ENCODE data around the gene MAGIX.
"Not testable (repeated sequence)": the region's sequence is repeated elsewhere in the genome, so short reads cannot be mapped to it uniquely, and the experiment has no call there.

Gene MAGIX

DNA sequence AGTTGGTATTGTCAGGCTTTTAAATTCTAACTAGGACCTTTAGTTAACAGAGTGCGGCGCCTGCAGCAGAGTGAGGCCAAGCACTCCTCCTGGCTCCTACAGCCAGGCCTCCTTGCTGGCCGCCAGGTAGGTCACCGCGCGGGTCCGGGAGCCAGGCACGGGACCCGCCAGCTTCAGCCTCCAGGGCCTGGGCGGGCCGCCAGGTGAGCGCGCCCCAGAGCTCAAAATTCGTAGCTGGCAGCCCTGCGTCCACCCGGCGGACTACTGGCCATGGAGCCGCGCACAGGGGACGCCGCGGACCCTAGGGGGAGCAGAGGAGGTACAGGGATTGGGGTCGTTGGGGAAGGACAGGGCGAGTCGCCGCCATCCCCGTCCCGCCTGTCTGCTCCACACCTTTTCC, at the start of gene MAGIX:
Gene MAGIX, plus strand, starts transcription at position 139 of the 400 bp plus-strand sequence. Its CDS starts 132 bp downstream, at position 271.
- DNase-seq: no peak

DNA sequence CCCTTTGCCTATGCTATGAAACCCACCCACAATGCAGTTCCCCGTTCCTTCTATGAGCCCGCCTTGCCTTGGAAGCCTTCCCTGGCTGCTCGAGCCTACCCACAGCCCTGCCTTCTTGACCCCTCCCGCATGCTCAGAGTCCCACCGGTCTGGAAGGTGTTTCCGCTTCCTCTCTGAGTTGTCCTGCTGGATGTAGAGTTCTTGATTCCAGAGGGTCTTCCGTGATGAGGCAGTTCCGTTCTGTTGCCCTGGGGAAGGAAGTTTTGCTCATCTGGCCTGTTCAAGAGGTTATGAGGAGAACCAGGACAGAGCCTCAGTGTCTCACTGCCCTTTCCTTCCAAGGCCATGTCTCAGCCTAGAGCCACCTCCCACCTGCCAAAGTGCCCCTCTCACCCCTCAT, 46.5 kb upstream of the MAGIX start:
- no peak for DNase-seq

DNA sequence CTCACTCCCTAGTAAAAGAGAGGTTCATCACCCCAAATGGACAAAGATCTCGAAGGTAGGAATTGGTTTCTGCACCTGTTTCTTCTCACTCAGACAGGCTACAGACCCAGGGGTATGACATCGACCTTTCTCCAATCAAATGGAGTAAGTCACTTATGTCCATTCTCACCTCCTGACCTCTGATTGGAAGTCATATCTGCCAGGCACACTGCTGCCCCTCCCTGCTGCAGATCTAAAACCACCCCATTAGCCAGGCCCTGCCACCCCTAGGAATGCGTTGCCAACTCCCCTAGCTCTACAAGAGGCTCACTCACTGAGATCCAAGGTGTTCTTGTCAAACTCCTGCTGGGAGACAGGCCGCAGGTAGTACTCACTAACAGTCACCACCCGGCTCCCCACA, 45.8 kb upstream of the MAGIX start:
- no peak for DNase-seq

DNA sequence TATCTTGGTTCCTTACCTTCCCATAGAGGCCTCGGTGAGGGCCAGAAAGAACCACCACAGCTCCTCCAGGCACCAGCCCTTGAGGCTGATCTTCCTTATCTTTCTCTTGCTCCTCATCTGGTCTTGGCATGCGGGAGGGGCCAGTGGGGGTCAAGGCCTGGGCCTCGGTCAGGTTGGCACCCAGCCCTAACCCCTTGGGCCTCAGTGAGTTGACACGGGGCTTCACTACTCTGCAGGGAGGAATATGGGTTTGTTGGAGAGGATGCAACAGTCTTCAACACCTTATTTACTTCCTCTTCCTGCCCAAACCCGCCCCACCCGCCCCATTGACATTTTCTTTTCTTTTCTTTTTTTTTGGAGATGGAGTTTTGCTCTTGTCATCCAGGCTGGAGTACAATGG, 45.0 kb upstream of the MAGIX start:
- DNase-seq: no peak

DNA sequence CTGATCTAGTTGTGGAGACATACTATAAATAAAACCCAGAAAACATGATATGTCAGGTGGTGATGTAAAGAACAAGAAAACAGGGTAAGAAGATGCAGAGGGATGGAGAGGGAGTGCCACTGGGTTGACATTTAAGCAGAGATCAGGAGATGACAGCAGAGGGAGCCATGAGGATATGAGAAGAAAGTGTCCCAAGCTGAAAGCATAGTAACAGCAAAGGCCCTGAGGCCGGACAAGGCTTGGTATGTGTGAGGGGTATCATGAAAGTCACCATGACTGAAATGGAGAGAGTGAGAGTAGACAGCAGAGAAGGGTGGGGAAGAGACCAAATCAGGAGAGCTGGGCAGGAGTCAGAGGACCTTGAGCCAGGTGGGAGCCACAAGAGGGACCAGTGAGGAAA, 42.5 kb upstream of the MAGIX start:
- DNase-seq: peak in 1 of 2 experiments; percentile 17

DNA sequence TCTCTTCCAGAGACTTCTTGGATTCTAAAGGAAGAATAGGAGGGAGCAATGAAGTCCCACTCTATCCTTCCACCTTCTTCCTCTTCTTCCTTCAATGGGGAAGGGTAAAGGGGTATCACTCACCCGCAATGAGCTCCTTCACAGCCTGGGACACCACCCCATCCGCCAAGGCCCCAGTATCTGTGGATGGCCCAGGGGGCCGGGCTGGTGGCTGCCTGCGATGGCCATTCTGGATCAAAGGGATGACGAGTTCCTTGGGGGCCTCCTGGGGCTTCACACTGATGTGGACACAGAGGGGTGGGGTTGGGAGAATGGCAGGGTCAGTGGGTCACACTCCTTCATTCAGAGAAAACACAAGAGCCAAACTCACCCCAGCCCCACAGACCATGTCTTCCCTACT, 40.1 kb upstream of the MAGIX start:
- DNase-seq: no peak

DNA sequence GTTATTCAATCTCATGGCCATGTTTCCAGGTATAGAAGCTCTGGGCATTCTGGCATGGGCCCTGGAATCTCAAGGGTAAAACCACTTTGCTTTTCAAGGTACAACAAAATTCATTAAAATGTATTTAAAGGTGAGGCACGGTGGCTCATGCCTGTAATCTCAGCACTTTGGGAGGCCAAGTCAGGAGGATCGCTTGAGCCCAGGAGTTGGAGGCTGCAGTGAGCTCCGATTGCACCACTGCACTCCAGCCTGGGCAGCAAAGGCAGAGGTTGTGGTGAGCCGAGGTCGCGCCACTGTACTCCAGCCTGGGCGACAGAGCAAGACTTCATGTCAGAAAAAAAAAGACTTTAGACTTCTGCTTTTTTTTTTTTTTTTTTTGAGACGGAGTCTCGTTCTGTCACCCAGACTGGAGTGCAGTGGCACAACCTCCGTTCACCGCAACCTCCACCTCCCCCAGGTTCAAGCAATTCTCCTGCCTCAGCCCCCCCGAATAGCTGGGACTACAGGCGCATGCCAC, 34.8 kb upstream of the MAGIX start:
- DNase-seq: not testable (repeated sequence)

DNA sequence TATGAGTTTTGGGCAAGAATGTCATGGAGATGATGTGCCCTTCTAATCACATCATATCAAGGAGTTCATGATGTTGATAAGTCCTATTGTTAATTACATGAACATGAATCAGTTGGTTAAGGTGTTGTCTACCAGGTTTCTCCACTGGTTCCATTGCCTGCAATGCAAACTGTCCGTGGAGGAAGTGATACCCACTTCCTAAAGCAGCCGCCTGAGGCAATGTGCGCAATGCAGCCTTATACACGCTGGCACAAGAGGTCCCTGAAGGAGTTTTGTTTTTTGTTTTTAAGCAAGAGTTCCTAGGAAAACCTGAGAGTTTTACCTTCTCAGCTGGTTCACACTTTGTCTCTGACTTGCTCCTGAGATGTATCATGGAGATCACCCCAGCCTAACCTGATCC, 33.1 kb upstream of the MAGIX start:
- DNase-seq: peak; percentile 5 to 35

DNA sequence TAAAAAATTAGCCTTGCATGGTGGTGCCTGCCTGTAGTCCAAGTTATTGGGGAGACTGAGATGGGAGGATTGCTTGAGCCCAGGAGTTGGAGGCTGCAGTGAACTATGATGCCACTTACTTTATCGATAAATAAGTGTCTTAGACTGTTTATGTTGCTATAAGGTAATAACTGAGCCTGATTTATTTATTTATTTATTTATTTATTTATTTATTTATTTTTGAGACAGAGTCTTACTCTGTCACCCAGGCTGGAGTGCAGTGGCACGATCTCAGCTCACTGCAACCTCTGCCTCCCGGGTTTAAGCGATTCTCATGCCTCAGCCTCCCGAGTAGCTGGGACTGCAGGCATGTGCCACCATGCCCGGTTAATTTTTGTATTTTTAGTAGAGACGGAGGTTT, 30.3 kb upstream of the MAGIX start:
- DNase-seq: not testable (repeated sequence)

DNA sequence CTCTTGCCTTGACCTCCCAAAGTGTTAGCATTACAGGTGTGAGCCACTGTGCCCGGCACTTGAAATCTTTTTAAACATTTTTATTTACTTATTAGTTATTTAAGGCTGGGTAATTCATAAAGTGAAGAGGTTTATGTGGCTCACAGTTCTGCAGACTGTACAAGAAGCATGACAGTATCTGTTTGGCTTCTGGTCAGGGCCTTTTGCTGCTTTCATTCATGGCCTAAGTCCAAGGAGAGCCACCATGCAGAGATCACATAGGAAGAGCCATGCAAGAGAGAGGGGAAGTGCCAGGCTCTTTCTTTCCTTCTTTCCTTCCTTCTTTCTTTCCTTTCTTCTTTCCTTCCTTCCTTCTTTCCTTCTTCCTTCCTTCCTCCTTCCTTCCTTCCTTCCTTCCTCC, 28.8 kb upstream of the MAGIX start:
- no peak for DNase-seq

DNA sequence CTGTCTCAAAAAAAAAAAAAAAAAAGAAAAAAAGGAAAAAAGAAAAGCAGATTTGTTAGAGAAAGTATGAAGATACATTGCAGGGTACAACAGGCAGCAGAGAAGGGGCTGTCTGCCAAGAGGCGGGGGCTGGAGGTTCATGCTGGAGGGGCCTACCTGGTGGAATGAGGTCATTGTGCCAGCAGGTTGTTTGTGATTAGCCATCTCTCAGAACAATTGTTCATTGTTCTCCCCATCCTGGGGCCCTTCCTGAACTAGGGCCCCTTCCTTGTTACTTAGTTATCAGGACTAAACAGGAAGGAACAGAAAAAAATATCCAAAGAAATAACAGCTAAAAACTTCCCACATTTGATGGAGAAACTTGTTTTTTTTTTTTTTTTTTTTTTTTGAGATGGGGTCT, 25.1 kb upstream of the MAGIX start:
- no peak for DNase-seq

DNA sequence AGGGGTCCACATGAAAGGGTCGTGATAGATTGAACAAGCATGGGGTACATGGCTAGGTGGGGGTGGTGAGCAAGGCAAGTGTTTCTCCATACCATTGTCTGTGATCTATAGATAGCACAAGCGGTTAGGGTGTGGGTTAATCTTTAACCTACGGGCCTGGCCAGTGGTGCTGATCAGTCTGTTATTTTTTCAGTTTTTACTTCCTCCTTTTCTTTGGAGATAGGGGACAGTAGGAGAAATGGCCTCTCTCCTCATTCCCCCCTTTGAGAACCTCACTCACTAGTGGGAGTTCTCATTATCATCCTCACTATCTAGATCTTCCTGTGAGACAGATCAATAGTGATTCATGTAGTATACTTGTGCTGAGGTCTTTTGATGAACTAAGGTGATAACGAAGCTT, 22.8 kb upstream of the MAGIX start:
- DNase-seq: no peak

DNA sequence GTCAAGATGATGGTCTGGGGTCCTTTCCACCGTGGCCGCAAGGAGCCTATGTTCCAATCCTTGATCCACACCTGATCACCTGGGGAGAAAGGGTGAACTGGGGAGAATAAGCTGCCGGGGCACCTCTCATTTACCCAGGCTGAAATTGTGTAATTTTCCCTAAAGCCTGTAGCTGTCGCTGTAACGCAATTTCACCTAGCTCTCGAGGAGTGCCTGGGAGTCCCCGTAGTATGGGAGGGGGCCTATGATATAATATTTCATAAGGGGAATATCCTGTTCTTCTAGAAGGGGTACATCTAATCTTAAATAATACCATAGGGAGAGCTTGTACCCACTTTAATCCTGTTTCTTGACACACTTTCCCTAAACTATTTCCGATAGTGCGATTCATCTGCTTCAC, 20.3 kb upstream of the MAGIX start:
- not testable (repeated sequence) for DNase-seq

DNA sequence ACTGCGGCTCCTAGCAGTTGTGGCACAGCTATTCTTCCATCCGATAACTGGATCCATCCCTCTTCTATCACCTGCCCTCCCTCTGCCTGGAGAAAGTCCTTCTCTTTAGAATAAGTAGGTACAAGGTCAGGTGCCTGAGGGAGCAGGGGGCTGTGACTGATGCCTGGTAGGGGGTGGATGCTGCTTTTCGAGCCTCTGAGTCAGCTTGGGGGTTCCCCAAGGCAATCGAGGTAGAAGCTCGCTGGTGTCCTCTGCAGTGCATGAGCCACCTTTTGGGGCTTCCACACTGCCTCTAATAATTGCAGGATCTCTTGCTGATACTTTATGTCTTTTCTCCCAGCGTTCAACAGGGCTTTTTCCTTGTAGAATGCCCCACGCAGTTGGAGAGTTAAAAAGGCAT, 19.4 kb upstream of the MAGIX start:
- not testable (repeated sequence) for DNase-seq

DNA sequence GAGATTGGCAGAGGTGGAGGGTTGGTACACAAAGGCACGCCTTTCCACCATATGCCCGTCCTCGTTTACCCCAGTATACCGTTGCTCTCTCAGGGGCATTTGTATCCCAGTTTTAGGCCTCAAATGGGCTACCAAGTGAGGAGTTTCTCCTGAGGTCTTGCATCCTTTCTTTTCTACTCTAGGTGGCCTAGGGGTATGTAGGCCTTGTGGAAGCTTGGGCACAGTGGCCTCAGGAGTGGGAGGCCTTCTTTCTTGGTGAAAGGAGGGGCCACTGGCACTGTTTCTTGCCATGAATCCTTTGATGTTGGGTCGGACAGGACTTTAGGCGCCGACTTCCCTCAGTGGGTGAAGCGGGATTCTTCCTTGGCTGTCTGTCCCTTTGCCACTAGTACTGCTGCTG, 15.3 kb upstream of the MAGIX start:
- no peak for DNase-seq

DNA sequence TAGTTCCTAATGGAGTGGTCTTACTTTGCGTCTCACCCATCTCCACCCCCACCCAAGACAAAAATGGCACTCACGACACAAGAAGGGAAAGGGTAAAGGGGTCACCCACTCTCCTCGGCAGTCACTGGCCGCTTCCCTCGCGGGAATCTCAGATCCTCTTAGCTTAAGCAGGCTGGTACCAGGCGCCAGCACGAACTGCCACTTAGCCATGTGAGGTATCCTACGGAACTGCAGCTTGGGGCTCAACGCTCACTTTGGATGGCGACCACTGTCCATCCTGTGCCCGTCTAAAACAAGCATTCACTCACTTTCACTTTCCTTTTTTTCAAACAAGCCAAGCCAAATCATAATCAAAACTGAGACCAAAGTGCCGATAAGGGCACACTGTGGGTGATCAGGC, 14.6 kb upstream of the MAGIX start:
- DNase-seq: no peak

DNA sequence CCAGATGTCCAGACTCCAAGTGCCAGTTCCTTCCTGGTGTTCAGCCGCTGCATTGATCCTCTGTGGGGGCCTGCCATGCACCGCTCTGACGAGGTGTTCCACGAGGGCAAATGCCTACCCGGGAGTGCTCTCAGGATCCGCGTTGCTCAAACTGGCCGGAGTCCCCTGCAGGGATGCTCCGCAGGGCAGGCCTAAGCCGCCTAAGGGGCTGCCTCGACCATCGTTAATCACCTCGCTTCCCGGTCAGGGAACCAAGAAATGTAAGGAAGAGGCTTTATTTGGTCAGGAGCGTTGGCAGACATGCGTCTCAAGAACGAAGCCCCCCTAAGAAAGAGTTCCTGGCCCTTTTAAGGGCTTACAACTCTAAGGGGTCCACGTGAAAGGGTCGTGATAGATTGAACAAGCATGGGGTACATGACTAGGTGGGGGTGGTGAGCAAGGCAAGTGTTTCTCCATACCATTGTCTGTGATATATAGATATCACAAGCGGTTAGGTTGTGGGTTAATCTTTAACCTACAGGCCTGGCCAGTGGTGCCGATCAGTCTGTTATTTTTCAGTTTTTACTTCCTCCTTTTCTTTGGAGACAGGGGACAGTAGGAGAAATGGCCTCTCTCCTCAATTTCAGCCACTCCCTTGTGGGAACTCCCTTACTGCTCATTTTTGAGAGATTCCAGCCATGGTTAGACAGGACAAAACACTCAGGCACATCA, 14.0 kb upstream of the MAGIX start:
- not testable (repeated sequence) for DNase-seq

DNA sequence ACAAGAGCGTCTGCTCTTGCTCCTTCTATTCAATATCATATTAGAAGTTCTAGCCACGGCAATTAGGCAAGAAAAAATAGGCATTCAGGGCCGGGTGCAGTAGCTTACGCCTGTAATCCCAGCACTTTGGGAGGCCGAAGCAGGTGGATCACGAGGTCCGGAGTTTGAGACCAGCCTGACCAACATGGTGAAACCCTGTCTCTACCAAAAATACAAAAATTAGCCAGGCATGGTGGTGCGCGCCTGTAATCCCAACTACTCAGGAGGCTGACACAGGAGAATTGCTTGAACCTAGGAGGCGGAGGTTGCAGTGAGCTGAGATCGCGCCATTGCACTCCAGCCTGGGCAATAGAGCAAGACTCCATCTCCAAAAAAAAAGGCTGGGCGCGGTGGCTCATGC, 13.3 kb upstream of the MAGIX start:
- DNase-seq: not testable (repeated sequence)

DNA sequence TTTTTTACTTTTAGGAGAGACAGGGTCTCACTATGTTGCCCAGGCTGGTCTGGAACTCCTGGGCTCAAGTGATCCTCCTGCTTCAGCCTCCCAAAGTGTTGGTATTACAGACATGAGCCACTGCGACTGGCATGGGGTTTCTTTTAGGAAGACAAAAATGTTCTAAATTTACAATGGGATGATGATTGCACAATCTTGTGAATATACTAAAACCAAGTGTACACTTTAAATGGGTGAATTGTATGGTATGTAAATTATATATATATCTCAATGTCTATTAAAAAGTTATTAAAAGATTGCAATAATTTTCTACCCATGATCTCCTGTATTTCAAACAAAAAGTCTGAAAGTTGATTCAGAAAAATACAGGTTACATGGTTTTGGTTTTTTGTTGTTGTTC, 9.1 kb upstream of the MAGIX start:
- no peak for DNase-seq

DNA sequence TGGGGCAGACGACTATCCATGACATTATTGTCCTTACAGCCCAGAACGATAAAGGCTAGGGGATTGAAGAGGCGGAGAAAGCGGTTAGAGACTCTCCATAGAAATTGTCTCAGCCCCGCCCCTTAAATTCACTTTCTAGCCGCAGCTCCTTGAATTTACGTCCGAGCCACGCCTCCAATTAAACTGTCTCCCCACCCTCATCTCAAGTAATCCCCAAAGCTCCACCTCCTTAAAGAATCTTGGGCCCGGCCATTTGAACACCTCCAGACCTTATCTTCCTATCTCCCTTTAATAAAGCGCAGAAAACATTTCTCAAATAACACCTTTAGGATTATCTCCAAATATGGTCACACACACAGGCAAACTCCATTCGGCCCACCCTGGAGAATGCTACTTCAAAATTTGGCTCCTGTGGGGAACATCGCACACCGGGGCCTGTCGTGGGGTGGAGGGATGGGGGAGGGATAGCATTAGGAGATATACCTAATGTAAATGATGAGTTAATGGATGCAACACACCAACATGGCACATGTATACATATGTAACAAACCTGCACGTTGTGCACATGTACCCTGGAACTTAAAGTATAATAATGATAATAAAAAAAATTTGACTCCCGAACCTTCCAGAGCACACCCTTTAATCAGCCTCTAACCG, 7.2 kb upstream of the MAGIX start:
- peak; percentile 65 to 68 for DNase-seq

DNA sequence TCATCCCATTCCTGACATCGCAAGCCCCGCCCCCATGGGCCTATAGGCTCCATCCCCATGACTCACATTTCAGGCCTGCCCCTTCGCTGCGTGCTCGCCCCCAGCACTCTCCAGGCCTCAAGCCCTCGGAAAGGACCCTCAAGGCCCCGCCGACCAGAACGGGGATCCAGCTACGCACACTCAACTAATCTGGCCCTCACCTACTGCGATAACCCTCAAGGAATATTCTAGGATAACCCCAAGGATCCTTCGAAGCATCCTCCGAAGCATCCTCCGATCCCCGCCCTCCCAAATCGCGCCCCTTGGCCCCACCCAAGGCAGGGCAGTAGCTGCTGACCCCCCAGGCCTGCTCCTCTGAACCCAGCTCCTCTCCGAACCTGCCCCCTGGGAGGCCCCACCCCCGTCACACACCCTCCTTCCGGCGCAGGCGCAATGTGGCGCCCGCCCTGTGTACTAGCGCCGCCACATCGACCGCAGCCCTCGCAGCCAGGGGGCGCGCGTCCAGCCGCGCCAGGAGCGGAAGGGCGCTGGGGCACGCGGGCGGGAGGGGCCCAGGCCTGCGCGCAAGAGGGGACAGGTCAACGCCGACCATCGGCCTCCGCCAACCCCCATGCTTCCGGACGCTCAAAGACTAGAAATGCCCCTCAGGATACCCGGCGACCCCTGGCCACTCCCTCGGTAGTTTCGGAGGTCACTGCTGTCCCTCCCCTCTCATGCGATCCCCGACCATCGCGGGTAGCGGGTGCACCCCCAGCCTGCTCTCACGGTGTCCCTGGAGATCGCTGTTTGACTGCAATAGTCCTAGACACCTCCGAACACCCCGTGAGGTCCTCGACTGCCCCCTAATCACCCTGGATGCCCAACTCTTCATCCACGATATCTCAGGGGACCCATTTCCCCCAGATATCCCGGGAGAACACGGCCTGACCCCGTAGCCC, 6.4 kb upstream of the MAGIX start:
- peak; percentile 35 to 57 for DNase-seq

DNA sequence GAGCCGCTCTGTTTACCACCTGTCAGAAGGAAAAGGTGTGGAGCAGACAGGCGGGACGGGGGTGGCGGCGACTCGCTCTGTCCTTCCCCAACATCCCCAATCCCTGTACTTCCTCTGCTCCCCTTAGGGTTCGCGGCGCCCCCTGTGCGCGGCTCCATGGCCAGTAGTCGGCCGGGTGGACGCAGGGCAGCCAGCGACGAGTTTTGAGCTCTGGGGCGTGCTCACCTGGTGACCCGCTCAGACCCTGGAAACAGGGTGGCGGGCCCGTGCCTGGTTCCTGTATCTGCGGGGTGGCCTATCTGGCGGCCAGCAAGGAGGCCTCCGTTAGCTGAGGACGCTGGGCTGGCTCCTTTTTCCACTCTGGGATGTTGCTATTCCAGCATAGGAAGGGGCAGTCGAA, 5.4 kb upstream of the MAGIX start:
- DNase-seq: no peak

DNA sequence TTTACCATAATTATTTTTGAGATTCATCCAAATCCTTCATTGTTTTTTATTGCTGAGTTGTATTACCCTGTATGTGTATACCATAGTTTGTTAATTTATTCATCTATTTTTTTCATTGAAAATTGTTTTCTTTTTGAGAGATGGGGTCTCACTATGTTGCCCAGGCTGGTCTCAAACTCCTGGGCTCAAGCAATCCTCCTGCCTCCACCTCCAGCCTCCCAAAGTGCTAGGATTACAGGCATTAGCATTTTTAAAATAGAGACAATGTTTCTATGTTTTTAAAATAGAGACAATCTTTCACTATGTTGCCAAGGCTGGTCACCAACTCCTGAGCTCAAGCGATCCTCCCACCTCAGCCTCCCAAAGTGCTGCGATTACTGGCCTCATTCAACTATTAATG, 1.6 kb upstream of the MAGIX start:
- DNase-seq: no peak

All from AML-193 (cell line).